NCI-H1436 treated with DMSO at 0.1 percent for 48 hours (cell line): Measurements from ENCODE around the gene NOPCHAP1.
"Not testable (repeated sequence)": the region's sequence is repeated elsewhere in the genome, so short reads cannot be mapped to it uniquely, and the experiment has no call there.

ENCODE experiments used
- DNase-seq: peaks from one replicate; lab custom pipeline; 2025; lab: John Stamatoyannopoulos, UW

The NOPCHAP1 gene

GRCh38 chr12:104986022-104986941, at the start of gene NOPCHAP1:
TSS of gene NOPCHAP1 (plus strand) at chr12:104986316. CDS start at chr12:104986353, 37 bp downstream.
- DNase-seq, result peak; percentile 10

- no peak for DNase-seq
These were observed 47.7 kb upstream of the NOPCHAP1 start for GRCh38 chr12:104938371-104938770.

- no peak for DNase-seq
These were observed 47.0 kb upstream of the NOPCHAP1 start for GRCh38 chr12:104939089-104939488.

- DNase-seq, result no peak
These were observed 44.7 kb upstream of the NOPCHAP1 start for GRCh38 chr12:104941454-104941853.

GRCh38 chr12:104942075-104942474, 44.0 kb upstream of the NOPCHAP1 start:
- no peak for DNase-seq

- DNase-seq, result not testable (repeated sequence)
These were observed 42.7 kb upstream of the NOPCHAP1 start for GRCh38 chr12:104943401-104943800.

GRCh38 chr12:104944252-104944651, 41.9 kb upstream of the NOPCHAP1 start:
- no peak for DNase-seq

- DNase-seq, result not testable (repeated sequence)
These were observed 37.4 kb upstream of the NOPCHAP1 start for GRCh38 chr12:104948716-104949115.

GRCh38 chr12:104951759-104952509, 34.2 kb upstream of the NOPCHAP1 start:
- no peak for DNase-seq

- no peak for DNase-seq
These were observed 33.3 kb upstream of the NOPCHAP1 start for GRCh38 chr12:104952816-104953215.

- no peak for DNase-seq
These were observed 32.8 kb upstream of the NOPCHAP1 start for GRCh38 chr12:104953323-104953722.

- no peak for DNase-seq
These were observed 30.4 kb upstream of the NOPCHAP1 start for GRCh38 chr12:104955703-104956102.

GRCh38 chr12:104956870-104957718, 29.0 kb upstream of the NOPCHAP1 start:
- DNase-seq, result no peak

GRCh38 chr12:104957719-104958000, 28.5 kb upstream of the NOPCHAP1 start:
- no peak for DNase-seq

GRCh38 chr12:104958001-104958804, 27.9 kb upstream of the NOPCHAP1 start, which contains the start of gene SLC41A2:
TSS of gene SLC41A2 (minus strand) at chr12:104958290. CDS start at chr12:104928527, 29,763 bp downstream.
- no peak for DNase-seq

GRCh38 chr12:104958805-104959334, 27.2 kb upstream of the NOPCHAP1 start:
- no peak for DNase-seq

- no peak for DNase-seq
These were observed 26.7 kb upstream of the NOPCHAP1 start for GRCh38 chr12:104959335-104959841.

GRCh38 chr12:104960464-104960863, 25.7 kb upstream of the NOPCHAP1 start:
- no peak for DNase-seq

GRCh38 chr12:104963757-104964156, 22.4 kb upstream of the NOPCHAP1 start:
- no peak for DNase-seq

GRCh38 chr12:104964167-104964855, 21.8 kb upstream of the NOPCHAP1 start:
- DNase-seq, result no peak
